Fibroblast of lung (primary cell): Measurements from ENCODE around the gene UBE2G1.

ENCODE experiments used
- EZH2 ChIP-seq: IDR thresholded peaks from 2 replicates; pipeline ENCODE4 v1.5.1; 2012; ENCODE audit warnings: low read length, control low read depth, mild to moderate bottlenecking; ENCODE audit errors: missing control alignments
- TF ChIP-seq, protein P1 (sequence below), 2 donors: IDR thresholded peaks in 1 of 2; conservative IDR thresholded peaks in 1 of 2; 1 replicate in 1 of 2; 2 replicates in 1 of 2; pipeline ENCODE4 v1.5.1; 2011 to 2012; ENCODE audit warnings: low read length in 2 of 2, control low read depth in 1 of 2, inconsistent platforms in 1 of 2, low read depth in 1 of 2, mild to moderate bottlenecking in 1 of 2

DNA sequence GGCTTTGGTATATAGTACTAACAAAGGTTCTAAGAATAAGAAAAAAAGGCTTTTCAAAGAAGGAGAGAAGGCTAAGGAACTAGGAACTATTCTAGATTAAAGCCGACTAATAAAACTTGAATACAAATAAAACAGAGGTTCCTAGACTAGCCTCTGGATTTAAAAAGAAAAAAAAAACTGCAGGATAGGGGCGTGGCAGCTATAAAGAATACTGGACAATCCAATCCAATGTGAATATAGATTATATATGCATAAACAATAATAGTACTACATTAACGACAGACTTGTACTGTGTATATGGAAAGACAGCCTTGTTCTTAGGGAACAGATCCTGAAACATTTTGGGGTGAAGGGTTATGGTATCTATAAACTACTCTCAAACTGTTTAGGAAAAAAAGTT lies 78.8 kb downstream of the UBE2G1 start:
- TF ChIP-seq EZH2: no peak
- TF ChIP-seq, protein P1, sequence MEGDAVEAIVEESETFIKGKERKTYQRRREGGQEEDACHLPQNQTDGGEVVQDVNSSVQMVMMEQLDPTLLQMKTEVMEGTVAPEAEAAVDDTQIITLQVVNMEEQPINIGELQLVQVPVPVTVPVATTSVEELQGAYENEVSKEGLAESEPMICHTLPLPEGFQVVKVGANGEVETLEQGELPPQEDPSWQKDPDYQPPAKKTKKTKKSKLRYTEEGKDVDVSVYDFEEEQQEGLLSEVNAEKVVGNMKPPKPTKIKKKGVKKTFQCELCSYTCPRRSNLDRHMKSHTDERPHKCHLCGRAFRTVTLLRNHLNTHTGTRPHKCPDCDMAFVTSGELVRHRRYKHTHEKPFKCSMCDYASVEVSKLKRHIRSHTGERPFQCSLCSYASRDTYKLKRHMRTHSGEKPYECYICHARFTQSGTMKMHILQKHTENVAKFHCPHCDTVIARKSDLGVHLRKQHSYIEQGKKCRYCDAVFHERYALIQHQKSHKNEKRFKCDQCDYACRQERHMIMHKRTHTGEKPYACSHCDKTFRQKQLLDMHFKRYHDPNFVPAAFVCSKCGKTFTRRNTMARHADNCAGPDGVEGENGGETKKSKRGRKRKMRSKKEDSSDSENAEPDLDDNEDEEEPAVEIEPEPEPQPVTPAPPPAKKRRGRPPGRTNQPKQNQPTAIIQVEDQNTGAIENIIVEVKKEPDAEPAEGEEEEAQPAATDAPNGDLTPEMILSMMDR (conservative IDR thresholded peaks at IDR 0.05 in 1 of 2, IDR thresholded peaks at IDR 0.05 in 1 of 2; ENCODE audit: low read depth in 1 of 2, low read length in 2 of 2): no peak
